ENCODE data around the gene CYB5R3.

Gene CYB5R3

DNA sequence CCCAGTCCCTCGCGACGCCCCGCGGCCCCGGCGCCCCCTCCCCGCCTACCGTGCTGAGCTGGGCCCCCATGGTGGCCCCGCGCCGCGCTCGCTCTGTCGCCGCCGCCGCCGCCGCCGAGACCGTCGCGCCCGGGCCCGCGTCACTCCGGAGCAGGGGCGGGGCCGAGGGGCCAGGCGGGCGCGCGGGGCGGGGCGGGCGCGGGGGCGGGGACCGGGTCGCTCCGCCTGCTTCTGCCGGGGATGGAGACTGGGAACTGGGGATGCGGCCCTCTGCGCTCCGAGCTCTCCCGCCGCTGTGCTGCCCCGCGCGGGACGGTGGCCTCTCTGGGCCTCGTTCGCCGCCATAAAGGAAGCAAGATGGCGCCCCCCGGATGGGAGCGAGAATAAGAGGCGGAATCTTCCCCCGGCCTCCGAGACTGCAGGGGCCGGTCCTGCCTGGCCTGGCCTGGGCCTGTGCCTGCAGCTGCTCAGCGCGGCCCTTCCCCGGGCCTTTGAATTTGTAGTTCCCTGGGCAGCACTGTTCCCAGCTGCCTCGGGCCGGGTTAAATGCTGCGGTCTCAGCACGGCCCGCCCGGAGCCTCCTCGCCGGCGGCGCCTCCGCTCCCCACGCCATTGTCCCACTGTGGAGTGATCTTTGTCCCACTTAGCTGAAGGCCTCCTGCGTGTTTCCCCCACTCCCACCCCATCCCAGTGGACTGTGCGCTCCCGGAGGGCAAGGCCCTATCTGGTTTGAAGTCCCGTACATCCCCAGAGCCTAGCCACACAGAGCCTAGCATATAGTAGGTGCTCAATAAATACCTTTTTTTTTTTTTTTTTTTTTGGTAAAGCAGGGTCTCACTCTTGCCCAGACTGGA is at the start of gene CYB5R3:
Gene CYB5R3 (minus strand): TSS at position 147 of the 854 bp plus-strand sequence. CDS start 77 bp downstream, at position 70.
- DNase-seq = peak; percentile 68

DNA sequence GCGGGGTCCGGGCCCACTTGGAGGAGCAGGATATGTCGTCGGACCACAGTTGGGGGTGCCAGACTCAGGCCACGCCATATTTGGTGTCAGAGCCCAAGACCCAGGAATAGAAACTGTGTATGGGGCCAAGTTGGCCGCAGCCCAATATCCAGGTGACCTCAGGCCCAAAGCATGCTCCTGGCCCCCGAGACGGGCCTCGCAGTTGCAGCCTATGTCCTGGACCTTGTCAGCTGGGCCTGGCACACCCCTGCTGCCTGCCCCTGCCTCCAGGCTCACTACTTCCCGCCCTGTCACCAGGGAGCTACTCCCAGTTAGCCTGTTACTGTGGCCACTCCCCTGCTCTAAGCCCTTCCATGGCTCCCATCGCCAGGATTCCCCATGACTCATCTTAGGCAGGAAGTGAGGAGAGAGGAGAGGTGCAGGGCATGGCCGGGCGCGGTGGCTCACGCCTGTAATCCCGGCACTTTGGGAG is 48.4 kb upstream of the CYB5R3 start:
- no peak for DNase-seq

DNA sequence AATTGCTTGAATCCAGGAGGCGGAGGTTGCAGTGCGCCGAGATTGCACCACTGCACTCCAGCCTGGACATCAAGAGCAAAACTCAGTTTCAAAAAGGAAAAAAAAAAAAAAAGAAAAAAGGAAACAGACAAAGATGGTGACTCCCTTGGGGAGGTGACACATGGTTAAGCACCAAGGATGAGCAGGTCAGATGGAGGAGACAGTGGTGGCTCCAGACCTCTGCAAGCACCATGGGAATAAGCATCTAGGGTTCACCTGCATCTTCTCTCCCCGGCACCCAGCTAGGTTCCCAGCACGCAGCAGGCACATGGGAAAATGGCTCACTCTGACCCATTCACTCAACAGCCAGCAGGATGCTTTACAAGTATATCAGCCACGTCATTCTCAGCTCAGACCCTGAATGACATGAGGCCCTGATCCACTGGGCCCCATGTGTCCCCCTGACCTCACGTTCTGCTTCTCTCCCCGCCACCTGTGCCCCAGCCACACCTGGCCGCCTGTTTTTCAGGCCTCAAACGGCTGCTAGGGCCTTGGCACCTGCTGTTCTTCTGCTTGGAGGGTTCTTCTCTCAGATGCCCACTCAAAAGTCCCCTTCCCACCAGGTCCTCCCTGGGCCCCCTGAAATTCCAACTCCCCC is 47.3 kb upstream of the CYB5R3 start:
- no peak for DNase-seq

DNA sequence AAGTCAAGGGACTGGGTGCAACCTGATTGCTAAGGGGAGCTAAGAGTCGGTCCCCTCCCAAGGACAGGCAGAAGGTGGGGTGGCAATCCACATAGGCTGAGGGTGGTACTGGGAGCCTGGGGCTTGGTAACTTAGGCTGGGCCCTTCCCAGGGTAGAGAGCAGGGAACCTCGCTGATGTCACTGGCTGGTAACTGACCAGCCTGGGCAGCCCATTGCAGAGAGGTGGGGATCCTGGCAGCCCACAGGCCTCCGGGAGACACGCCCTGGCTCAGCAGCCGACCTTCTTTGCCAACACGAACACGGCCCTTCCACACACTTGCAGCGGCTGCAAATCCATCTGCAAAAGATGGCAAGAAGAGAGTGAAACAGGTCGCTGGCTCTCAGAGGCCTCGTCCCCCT is 46.1 kb upstream of the CYB5R3 start:
- DNase-seq = no peak

DNA sequence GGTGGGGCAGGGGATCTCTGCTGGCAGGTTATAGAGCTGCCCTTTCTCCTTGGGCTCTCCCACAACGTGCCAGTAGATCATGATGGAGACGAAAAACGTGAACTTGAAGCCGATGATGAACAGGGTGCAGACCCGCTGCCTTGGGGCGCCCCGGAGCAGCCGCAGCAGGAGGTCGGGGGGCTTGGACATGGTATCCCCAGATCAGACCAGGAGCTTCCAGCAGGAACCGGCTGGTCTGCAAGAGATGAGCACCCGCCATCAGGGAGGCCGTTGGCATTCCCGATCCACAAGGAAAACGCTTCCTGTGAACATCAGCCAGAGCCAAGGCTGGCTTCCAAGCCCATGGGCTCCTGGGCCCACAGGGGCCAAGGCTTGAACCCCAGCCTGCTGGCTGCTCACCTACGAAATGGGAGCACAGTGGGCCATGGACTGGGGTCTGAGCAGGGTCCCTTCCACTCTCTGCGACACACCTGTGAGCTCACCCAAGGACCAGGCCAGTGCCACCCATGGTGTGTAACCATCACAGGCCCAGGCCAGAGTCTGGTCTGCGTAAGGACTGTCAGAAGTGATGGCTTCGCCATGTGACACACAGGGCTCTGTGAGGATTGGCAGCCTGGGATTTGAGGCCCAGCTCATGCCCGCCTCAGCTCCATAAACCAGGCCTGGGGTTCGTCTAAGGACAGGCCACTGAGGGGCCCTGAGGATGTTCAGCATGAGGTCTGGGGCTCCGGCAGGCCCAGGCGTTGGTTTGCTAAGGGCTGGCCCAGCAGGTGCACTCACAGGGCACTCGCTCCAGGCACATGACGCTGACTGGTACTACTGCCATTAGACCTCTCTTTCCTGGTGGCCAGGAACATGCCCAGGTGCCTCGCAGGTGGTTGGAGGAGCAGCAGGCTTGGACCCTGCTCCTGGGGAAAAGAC is 44.8 kb upstream of the CYB5R3 start:
- DNase-seq = no peak

DNA sequence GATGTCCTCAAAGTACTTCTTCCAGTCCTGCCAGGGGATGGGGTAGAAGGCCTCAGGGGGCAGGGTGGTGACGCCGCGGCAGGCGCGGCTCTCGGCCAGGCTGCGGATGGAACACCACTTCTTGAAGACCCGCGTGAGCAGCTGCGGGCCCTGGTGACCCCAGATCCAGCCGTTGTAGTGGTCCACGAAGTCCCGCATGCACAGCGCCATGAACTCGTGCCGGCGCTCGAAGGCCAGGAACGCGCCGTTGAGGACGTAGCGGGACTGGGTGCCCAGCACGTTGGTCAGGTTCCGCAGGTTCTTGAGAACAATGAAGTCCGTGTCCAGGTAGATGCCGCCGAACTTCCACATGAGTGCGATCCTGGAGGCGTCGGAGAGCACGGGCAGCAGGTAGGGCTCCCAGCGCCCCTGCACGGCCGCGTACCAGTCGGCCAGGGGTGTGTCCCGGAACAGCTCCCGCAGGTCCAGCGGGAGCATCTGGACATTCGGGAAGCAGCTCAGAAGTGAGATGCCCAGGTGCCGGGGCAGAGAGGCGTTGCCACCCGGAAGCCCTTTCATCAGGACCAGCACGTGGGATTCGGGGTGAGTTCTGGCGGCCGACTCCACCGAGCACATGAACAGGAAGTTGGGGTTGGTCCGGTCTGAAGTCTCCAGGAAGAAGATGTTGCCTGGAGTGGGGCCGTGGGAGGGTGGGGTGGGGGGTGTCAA is 44.0 kb upstream of the CYB5R3 start:
- no peak for DNase-seq

DNA sequence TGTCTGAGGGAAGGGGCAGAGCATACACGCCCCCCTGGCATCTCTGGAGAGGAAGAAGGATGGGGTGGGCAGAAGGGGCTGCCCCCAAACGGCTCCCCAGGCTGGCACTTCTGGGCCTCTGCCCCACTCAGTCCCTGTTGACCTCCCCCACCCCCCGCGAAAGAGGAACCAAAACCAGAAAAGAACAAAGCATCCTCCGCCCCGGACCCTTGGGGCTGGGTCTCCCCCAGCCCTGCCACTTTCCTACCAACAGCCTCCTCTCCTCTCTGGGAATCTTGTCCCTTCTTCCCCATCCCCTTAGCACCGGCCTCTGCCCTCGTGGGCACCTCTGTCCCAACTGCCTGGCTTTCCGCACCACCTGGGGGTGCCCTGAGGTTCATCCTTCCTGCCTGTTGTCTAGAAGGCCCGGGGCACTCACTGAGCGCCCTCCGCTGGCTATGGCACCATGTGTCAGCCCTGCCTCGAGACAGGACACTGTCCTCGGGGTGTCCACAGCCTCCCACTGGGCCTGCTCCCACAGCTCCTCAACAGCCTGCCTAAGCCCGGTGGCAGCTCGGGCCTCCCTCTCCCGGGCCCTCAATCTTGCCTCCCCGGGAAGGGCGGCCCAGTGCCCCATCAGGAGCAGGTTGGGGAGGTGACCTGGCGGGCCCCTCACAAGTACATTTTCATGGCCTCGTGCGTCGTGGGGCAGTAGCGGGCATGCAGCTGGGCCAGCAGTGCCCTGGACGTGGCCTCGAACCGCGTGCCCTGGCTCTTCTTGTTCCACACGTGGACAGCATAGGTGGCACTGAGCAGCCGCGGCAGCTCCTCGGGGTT is 43.3 kb upstream of the CYB5R3 start:
- DNase-seq = no peak

DNA sequence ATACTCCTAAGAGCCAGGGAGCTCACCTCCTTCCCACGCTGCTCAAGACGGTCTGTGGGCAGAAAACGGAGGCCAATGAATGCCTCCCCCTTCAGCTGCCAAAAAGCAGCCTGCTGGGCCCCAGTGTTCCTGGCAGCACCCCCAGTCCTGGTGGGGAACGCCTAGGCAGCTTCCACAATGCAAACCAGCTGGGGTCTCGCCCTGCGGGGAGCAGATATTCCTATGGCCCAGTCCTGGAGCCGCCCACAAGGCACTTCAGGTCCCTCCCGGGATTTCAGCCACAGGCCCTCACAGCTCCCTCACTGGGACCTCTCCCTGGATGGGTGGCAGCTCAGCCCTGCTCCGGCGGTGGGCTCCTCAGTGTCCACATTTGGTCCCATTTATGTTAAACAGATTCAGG is 42.2 kb upstream of the CYB5R3 start:
- no peak for DNase-seq

DNA sequence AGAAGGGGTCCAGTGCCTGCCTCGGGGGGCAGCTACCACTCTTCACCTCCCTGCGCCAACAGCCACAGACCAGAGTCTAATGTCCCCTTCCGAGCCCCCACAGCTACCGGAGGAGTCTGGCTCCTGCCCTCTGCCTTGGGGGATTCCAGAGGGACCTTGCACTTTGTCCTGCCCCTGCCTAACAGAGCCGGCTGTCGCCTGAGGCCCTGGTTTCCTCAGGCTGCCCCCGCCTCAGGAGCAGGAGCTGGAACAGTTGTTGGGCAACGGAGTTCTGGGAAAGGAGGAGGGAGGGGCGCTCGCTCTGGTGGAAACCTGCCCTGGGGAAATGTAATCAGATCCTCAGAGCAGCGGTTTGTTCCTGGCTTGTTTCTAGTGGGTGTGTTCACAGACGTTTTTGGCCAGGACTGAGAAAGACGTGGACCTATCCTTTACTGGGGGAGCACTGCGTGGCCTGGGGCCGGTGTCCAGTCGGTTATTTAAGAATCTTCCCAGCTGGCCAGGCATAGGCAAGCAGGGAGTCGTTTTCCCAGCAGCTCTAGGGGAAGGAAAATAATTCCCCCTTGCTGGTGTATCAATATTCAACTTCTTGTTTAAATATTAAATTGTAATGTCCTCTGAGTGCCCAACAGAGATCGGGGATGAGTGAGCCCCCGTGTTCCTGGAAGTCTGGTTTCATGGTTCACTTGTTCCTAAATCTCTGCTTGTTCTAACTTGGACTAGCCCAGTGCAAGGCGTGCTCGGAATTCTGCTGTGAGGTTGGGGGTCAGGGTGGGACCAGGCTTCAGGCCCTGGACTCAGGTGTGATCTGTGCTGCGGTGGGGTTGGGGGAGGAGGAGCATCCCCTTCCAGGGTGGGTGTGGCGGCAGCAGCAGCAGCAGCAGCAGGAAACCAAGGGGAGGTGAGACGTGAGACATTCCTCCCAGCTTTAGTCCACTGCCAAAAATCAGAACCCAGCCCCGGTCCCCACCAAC is 39.3 kb upstream of the CYB5R3 start:
- DNase-seq = peak; percentile 66

DNA sequence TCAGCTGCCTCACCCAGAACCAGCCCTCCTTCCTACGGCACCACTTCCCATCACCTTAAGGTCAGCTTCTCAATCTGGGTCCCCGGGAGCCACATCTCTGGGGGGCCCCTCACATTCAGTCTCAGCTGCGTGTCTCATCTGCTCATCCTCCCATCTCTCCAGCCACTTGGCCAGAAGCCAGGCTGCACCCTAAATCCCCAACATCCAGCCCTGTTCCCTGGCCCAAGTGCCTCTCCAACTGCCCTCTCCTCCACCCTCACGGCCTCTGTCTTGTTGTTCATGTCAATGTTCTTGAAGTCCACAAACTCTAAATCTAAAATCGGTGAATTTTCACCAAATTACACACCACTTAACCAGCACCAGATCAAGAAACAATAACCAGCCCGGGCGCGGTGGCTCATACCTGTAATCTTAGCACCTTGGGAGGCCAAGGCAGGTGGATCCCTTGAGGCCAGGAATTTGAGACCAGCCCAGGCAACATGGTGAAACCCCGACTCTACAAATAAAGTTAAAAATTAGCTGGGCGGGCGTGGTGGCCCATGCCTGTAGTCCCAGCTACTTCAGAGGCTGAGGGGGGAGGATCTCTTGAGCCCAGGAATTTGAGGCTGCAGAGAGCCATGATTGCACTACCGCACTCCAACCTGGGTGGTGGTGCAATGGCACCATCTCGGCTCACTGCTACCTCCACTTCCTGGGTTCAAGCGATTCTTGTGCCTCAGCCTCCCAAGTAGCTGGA is 37.7 kb upstream of the CYB5R3 start:
- no peak for DNase-seq

DNA sequence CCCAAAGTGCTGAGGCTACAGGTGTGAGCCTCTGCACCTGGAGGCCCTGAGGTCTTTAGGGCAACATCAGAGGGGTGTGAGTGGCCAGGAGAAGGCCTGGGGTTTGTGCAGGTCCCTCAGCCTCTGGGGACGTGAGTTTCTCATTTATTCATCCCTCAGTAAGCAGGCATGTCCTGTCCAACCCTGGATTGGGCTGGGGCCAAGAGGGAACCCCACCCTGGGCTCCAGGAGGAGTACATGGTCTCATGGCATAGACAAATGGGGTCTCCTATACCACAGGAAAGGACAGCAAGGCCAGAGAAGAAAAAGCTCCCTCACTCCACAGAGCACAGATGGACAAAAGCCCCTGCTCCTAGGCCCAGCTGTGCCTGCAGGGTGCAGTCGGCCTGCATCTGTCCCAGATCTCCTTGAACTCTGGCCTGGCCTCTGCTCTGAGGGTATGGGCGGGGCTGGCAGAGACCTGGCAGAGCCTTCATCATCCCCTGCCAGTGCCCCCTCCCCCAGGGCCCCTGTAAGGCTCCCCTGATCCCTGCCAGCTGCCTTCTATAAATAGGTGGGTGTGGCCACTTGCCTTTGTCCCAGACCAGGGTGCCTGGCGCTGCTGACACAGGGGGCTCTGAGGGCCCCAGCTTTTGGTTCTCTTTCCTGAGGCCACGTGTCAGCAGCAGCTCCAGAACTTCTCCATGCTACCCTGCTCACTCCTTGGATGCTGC is 36.9 kb upstream of the CYB5R3 start:
- no peak for DNase-seq

DNA sequence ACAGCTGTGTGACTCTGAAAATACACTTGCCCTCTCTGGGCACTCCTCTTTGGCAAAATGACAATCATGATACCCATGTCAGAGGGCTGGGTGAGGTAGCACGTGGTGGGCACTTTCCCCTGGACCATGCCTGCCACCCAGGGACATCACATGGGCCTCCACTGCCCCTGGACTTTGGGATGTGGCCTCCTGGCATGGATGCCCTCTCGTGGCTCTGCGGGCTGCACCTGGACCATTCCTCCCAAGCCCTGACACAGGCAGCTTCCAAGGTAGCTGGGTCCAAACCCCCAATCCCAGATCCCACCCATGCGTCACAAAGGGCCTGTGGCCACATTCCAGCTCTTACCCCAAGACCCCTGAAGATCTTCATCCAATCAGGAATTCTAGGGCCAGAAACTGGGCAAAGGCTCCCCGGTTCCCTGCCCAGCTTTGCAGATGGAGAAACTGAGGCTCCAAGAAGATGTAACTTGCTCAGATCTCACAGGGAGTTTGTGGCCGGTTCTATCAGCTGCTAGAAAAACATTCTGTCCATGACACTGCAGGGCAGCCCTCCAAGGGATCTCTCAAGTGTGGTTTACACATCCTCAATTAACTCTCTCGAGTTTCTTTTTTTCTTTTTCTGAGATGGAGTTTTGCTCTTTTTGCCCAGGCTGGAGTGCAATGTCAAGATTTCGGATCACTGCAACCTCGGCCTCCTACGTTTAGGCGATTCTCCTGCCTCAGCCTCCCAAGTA is 35.4 kb upstream of the CYB5R3 start:
- DNase-seq = no peak

DNA sequence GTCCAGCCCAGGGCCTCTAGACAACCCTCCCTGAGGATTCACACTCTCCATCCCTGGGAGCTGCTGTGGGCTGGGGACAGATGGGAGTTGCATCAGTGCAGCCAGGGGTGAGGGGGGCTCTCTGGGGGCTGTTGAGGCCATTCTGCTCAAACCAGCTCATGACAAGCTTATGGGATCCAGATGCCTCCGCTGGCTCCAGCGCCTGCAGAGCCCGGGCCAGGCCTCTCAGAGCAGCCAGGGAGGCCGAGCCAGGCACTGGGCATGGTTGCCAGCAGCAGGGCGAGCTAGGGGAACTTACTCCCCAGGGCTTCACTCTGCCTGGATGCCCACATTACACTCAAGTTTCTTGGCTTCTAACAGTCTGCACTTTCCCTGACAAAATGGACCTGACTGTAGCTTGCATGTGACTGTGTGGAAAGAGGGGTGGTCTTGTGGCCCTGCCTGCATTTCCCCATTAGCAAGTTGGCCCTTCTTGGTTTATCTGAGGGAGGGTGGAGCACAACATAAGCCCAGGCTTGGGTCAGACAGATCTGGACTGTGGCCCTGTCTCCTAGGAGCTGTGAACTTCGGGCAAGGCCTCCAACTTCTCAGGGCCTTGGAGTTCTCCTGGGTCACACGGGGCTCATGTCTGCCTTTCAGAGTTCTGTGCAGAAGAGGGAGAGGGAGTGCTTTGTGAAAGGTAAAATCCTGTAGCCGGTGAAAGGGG is 34.5 kb upstream of the CYB5R3 start:
- peak; percentile 23 for DNase-seq

DNA sequence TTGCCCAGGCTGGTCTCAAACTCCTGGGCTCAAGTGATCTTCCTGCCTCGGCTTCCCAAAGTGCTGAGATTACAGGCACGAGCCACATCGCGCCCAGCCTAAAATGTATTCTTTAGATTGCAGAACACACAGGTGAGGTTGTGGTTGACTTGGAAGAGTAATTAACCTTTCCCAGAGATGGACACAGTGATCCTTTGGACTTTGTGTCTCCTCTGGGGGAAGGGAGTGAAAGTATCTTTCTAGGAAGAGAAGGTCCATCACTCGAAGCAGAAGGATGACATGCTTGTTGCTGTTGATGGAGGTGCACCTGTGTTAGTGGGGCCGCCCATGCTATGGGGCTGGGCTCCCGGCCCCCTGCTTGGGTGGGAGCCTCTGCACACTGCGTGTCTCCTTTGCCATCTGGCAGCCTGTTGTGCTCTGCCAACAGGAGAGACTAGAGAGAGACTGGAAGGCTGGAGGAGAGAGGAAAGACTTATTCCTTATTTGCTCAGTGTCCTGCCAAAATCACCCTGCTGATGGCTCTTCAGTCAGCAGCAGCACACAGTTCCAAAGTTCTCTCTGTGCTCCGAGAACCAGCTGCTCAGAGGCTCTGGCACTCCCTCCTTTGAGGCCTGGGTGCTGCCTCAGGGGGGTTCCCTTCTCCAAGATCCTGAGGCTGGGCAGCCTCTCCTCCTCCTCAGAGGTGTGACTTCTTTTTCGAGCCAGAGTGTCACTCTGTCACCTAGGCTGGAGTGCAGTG is 33.1 kb upstream of the CYB5R3 start:
- DNase-seq = peak; percentile 23

DNA sequence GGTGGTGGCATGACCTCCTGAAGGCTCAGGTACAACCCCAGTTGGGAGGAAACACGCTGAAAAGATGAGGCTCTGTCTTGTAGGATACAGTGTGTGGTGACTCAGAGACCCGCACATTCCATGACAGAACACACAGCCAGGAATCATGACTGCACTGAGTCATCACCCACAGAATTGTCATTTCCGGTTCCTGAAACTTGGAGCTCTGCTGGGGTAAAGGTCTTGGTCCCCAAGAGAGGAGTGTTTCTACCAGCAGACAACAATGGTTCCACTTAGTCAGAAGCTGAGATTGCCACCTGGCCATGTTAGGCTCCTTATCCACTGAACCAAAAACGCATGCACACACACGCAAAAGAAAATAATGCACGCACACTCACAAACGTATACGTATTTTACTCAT is 31.5 kb upstream of the CYB5R3 start:
- DNase-seq = no peak

DNA sequence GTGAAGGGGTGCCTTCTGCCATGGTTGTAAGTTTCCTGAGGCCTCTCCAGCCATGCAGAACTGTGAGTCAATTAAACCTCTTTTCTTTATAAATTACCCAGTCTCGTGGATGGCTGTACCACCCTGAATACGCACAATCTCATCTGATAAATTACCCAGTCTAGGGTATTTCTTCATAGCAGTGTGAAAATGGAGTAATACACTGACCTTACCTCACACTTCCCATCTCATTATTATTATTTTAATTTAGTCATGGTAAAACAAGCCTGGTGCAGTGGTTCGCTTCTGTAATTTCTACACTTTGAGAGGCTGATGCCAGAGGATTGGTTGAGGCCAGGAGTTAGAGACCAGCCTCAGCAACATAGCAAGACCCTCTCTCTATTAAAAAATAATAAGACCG is 30.5 kb upstream of the CYB5R3 start:
- DNase-seq = no peak

DNA sequence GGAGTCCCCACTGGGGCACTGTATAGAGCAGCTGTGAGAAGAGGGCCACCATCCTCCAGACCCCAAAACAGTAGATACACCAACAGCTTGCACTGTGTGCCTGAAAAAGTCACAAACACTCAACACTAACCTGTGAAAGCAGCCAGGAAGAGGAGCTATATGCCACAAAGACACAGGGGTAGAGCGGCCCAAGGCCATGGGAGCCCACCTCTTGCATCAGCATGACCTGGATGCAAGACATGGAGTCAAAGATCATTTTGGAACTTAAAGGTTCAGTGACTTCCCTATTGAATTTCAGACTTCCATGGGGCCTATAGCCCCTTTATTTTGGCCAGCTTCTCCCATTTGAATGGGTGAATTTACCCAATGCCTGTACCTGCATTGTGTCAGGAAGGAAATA is 29.7 kb upstream of the CYB5R3 start:
- no peak for DNase-seq
